ENCODE measurements around the gene NID1. TPM values are rescaled to one million over a fixed set of nuclear protein-coding genes. Genes with fewer than 3 reads are reported as not detected.

Gene NID1
- total and polyA plus RNA-seq, 11 donors, result 19.4 to 157 (median 61.7) TPM

GRCh38 chr1:236091933-236092318, 27.0 kb upstream of the NID1 start:
- H3K9me3 ChIP-seq, result peaks cover 0 to 13% (median 5%) of the 10 kb centered on the region in 12 donors

GRCh38 chr1:236090741-236091147, 25.9 kb upstream of the NID1 start:
- peaks cover 0 to 2% (median 0%) of the 10 kb centered on the region in 12 donors for H3K9me3 ChIP-seq
- ATAC-seq (no peak), DNase-seq (no peak)
- TF ChIP-seq POLR2A (IDR thresholded peaks at IDR 0.05), result no peak
- no peak for TF ChIP-seq CTCF (IDR thresholded peaks at IDR 0.05)
- 70 to 80% (median 75%) methylated on average over 5 of the region's 5 CpGs for WGBS, 4 donors
- no peak overlapping the region for H3K27ac ChIP-seq
- no peaks in the 10 kb centered on the region for H3K27me3 ChIP-seq
- intact Hi-C loops (cut with DNase I), result no loop called here
- peaks cover 0 to 7% (median 0%) of the 10 kb centered on the region in 12 donors for H3K4me1 ChIP-seq
- no peaks in the 10 kb centered on the region for H3K36me3 ChIP-seq
- no peak overlapping the region for H3K4me3 ChIP-seq

More at GRCh38 chr1:236091933-236092318, 27.0 kb upstream of the NID1 start:
- intact Hi-C loops (cut with DNase I), result no loop called here
- no peak overlapping the region for H3K27ac ChIP-seq
- TF ChIP-seq CTCF (IDR thresholded peaks at IDR 0.05) (no peak), POLR2A (IDR thresholded peaks at IDR 0.05) (no peak)
- peaks cover 0 to 7% (median 0%) of the 10 kb centered on the region in 12 donors for H3K4me1 ChIP-seq
- ATAC-seq (peak in 2 of 4 donors; percentile 38 to 39), DNase-seq (no peak)
- H3K27me3 ChIP-seq, result no peaks in the 10 kb centered on the region
- no peak overlapping the region for H3K4me3 ChIP-seq
- H3K36me3 ChIP-seq, result no peaks in the 10 kb centered on the region
- WGBS, 4 donors, result 41 to 53% (median 42%) methylated on average over 5 of the region's 5 CpGs

- intact Hi-C loops (cut with DNase I), result no loop called here
- Histone ChIP-seq H3K36me3 (no peaks in the 10 kb centered on the region), H3K4me3 (no peak overlapping the region), H3K4me1 (peaks cover 0 to 7% (median 0%) of the 10 kb centered on the region in 12 donors), H3K9me3 (peaks cover 0 to 4% (median 0%) of the 10 kb centered on the region in 12 donors), H3K27ac (no peak overlapping the region), H3K27me3 (no peaks in the 10 kb centered on the region)
- TF ChIP-seq CTCF (IDR thresholded peaks at IDR 0.05) (no peak), POLR2A (IDR thresholded peaks at IDR 0.05) (no peak)
- ATAC-seq (no peak), DNase-seq (no peak)
- 83 to 92% (median 90%) methylated on average over 12 of the region's 12 CpGs for WGBS, 4 donors
Observed at GRCh38 chr1:236089046-236089773, 24.3 kb upstream of the NID1 start.

- Histone ChIP-seq H3K27me3 (no peaks in the 10 kb centered on the region), H3K9me3 (peaks cover 0 to 5% (median 0%) of the 10 kb centered on the region in 12 donors), H3K4me3 (no peak overlapping the region), H3K36me3 (no peaks in the 10 kb centered on the region), H3K27ac (no peak overlapping the region), H3K4me1 (peaks cover 0 to 8% (median 0%) of the 10 kb centered on the region in 12 donors)
- intact Hi-C loops (cut with DNase I), result no loop called here
- no peak for TF ChIP-seq CTCF (IDR thresholded peaks at IDR 0.05)
- no peak for TF ChIP-seq POLR2A (IDR thresholded peaks at IDR 0.05)
- no peak for ATAC-seq
- DNase-seq, result no peak
- 70 to 76% (median 73%) methylated on average over 7 of the region's 7 CpGs for WGBS, 4 donors
Observed at GRCh38 chr1:236086537-236086936, 21.6 kb upstream of the NID1 start.

All from heart left ventricle (tissue), 16 donors.